HepG2 (cell line): ENCODE data around the gene SLC16A7.

Source experiments
- CENPX ChIP-seq: sonication (generic); formaldehyde crosslinking; IDR thresholded peaks from 2 replicates; pipeline ENCODE4 v1.9.0; 2021; ENCODE audit warnings: mild to moderate bottlenecking, missing genetic modification reagents, moderate library complexity
- RELA ChIP-seq: sonication (generic); formaldehyde crosslinking; IDR thresholded peaks from 2 replicates; pipeline ENCODE4 v1.4.0; 2020; ENCODE audit warnings: missing genetic modification reagents
- ZBTB33 ChIP-seq: sonication (generic); formaldehyde crosslinking; IDR thresholded peaks from 2 replicates; pipeline ENCODE4 v1.4.0; 2020; ENCODE audit warnings: missing genetic modification reagents
- ZNF331 ChIP-seq: sonication (generic); formaldehyde crosslinking; IDR thresholded peaks from 2 replicates; pipeline ENCODE4 v1.4.0; 2020; ENCODE audit warnings: missing genetic modification reagents

GRCh38 chr12:59615392-59616165 is 19.8 kb downstream of the SLC16A7 start:
- TF ChIP-seq RELA (CRISPR knock-in tag): no peak
- no peak for TF ChIP-seq ZBTB33 (CRISPR knock-in tag)
- no peak for TF ChIP-seq ZNF331 (CRISPR knock-in tag)
- no peak for TF ChIP-seq CENPX
